Peyer's patch (tissue), 4 donors: ENCODE measurements around the gene FMO3.

Experiments
- POLR2A ChIP-seq, 2 donors: fragments of 450-650 bp; IDR thresholded peaks; one replicate each; pipeline ENCODE4 v1.5.1; 2017; ENCODE audit warnings: antibody characterized with exemption in 2 of 2, mild to moderate bottlenecking in 2 of 2, moderate library complexity in 2 of 2
- TF ChIP-seq, protein P1 (sequence below), 6 experiments: fragments of 450-650 bp in 4 of 6; fragments of 200-600 bp in 2 of 6; sonication (generic) in 1 of 6; IDR thresholded peaks; one replicate each; pipeline ENCODE4 v1.5.1; 2017 to 2019; ENCODE audit warnings: antibody characterized with exemption in 6 of 6, mild to moderate bottlenecking in 3 of 6, moderate library complexity in 1 of 6

- TF ChIP-seq, protein P1, sequence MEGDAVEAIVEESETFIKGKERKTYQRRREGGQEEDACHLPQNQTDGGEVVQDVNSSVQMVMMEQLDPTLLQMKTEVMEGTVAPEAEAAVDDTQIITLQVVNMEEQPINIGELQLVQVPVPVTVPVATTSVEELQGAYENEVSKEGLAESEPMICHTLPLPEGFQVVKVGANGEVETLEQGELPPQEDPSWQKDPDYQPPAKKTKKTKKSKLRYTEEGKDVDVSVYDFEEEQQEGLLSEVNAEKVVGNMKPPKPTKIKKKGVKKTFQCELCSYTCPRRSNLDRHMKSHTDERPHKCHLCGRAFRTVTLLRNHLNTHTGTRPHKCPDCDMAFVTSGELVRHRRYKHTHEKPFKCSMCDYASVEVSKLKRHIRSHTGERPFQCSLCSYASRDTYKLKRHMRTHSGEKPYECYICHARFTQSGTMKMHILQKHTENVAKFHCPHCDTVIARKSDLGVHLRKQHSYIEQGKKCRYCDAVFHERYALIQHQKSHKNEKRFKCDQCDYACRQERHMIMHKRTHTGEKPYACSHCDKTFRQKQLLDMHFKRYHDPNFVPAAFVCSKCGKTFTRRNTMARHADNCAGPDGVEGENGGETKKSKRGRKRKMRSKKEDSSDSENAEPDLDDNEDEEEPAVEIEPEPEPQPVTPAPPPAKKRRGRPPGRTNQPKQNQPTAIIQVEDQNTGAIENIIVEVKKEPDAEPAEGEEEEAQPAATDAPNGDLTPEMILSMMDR (IDR thresholded peaks at IDR 0.05) = no peak
- TF ChIP-seq POLR2A (IDR thresholded peaks at IDR 0.05) = no peak
These were observed 31.6 kb downstream of the FMO3 start for GRCh38 chr1:171122299-171122698.
